HepG2 (cell line): Measurements from ENCODE around the gene KIF22. TPM values are rescaled to one million over a fixed set of nuclear protein-coding genes. Genes with fewer than 3 reads are reported as not detected.

Experiments used
- CBX5 ChIP-seq: sonication (generic); formaldehyde crosslinking; IDR thresholded peaks from 2 replicates; pipeline ENCODE4 v1.4.0; 2020; ENCODE audit warnings: missing genetic modification reagents, borderline replicate concordance
- FOXC1 ChIP-seq: sonication (generic); formaldehyde crosslinking; IDR thresholded peaks from 2 replicates; pipeline ENCODE4 v1.8.0; 2022; ENCODE audit warnings: mild to moderate bottlenecking, missing genetic modification reagents, borderline replicate concordance
- FOXK1 ChIP-seq: sonication (generic); formaldehyde crosslinking; IDR thresholded peaks from 2 replicates; pipeline ENCODE4 v1.4.0; 2020; ENCODE audit warnings: low read depth, missing genetic modification reagents, borderline replicate concordance
- GATAD2A ChIP-seq: IDR thresholded peaks from 2 replicates; pipeline ENCODE4 v1.6.1; 2016
- HNRNPK ChIP-seq: fragments of 200-400 bp; formaldehyde crosslinking; IDR thresholded peaks from 2 replicates; pipeline ENCODE4 v1.6.1; 2018; ENCODE audit warnings: low read length, low read depth, moderate library complexity, mild to moderate bottlenecking; ENCODE audit not compliant: poor library complexity, severe bottlenecking
- JUND ChIP-seq: sonication (generic); formaldehyde crosslinking; IDR thresholded peaks from 2 replicates; pipeline ENCODE4 v1.8.0; 2022; ENCODE audit warnings: mild to moderate bottlenecking, missing genetic modification reagents
- KLF11 ChIP-seq: IDR thresholded peaks from 2 replicates; pipeline ENCODE4 v1.6.1; 2016; ENCODE audit warnings: missing compliant biosample characterization
- LCORL ChIP-seq, 2 experiments: fragments of 450-650 bp in 1 of 2; sonication (generic) in 1 of 2; formaldehyde crosslinking in 1 of 2; IDR thresholded peaks; 2 replicates each; pipeline versions ENCODE4 v1.5.0 to v1.6.1; 2017 to 2020; ENCODE audit warnings: antibody characterized with exemption in 1 of 2, missing genetic modification reagents in 1 of 2
- NCOA5 ChIP-seq: sonication (generic); formaldehyde crosslinking; IDR thresholded peaks from 2 replicates; pipeline ENCODE4 v1.4.0; 2020; ENCODE audit warnings: missing genetic modification reagents
- NFE2L1 ChIP-seq: sonication (generic); formaldehyde crosslinking; IDR thresholded peaks from 2 replicates; pipeline ENCODE4 v1.4.0; 2020; ENCODE audit warnings: missing genetic modification reagents, mild to moderate bottlenecking, borderline replicate concordance
- NR2F1 ChIP-seq, 2 experiments: fragments of 450-650 bp in 1 of 2; formaldehyde crosslinking in 1 of 2; IDR thresholded peaks; 2 replicates each; pipeline versions ENCODE4 v1.5.0 to v1.6.1; 2016 to 2020; ENCODE audit warnings: mild to moderate bottlenecking in 1 of 2, missing compliant biosample characterization in 1 of 2, missing genetic modification reagents in 1 of 2, moderate library complexity in 1 of 2
- SAP130 ChIP-seq: IDR thresholded peaks from 2 replicates; pipeline ENCODE4 v1.6.1; 2016; ENCODE audit warnings: low read depth
- SMYD3 ChIP-seq: sonication (generic); formaldehyde crosslinking; IDR thresholded peaks from 2 replicates; pipeline ENCODE4 v1.8.1; 2023; ENCODE audit warnings: mild to moderate bottlenecking, missing genetic modification reagents
- SNAI1 ChIP-seq: sonication (generic); formaldehyde crosslinking; IDR thresholded peaks from 2 replicates; pipeline ENCODE4 v1.5.0; 2020; ENCODE audit warnings: mild to moderate bottlenecking, missing genetic modification reagents, borderline replicate concordance
- SRY ChIP-seq: sonication (generic); formaldehyde crosslinking; IDR thresholded peaks from 2 replicates; pipeline ENCODE4 v1.8.0; 2022; ENCODE audit warnings: mild to moderate bottlenecking, missing genetic modification reagents
- TRIM24 ChIP-seq: sonication (generic); formaldehyde crosslinking; IDR thresholded peaks from 2 replicates; pipeline ENCODE4 v1.8.0; 2022; ENCODE audit warnings: mild to moderate bottlenecking, missing genetic modification reagents
- ZBTB38 ChIP-seq: sonication (generic); formaldehyde crosslinking; IDR thresholded peaks from 2 replicates; pipeline ENCODE4 v1.5.1; 2020; ENCODE audit warnings: mild to moderate bottlenecking, missing genetic modification reagents
- ZBTB42 ChIP-seq: sonication (generic); formaldehyde crosslinking; IDR thresholded peaks from 2 replicates; pipeline ENCODE4 v1.5.0; 2020; ENCODE audit warnings: mild to moderate bottlenecking, missing genetic modification reagents
- ZFP41 ChIP-seq: sonication (generic); formaldehyde crosslinking; IDR thresholded peaks from 2 replicates; pipeline ENCODE4 v1.4.0; 2020; ENCODE audit warnings: mild to moderate bottlenecking, missing genetic modification reagents, borderline replicate concordance
- ZFP82 ChIP-seq: sonication (generic); formaldehyde crosslinking; IDR thresholded peaks from 2 replicates; pipeline ENCODE4 v1.5.1; 2020; ENCODE audit warnings: mild to moderate bottlenecking, missing genetic modification reagents, borderline replicate concordance
- ZNF253 ChIP-seq: sonication (generic); formaldehyde crosslinking; IDR thresholded peaks from 2 replicates; pipeline ENCODE4 v1.8.0; 2022; ENCODE audit warnings: mild to moderate bottlenecking, missing genetic modification reagents, borderline replicate concordance
- ZNF441 ChIP-seq: sonication (generic); formaldehyde crosslinking; IDR thresholded peaks from 2 replicates; pipeline ENCODE4 v1.7.0; 2021; ENCODE audit warnings: missing genetic modification reagents, borderline replicate concordance
- ZNF484 ChIP-seq: sonication (generic); formaldehyde crosslinking; IDR thresholded peaks from 2 replicates; pipeline ENCODE4 v1.5.1; 2020; ENCODE audit warnings: mild to moderate bottlenecking, low read depth, missing genetic modification reagents, borderline replicate concordance
- ZNF720 ChIP-seq: sonication (generic); formaldehyde crosslinking; IDR thresholded peaks from 2 replicates; pipeline ENCODE4 v1.4.0; 2020; ENCODE audit warnings: missing genetic modification reagents
- ZNF773 ChIP-seq: sonication (generic); formaldehyde crosslinking; IDR thresholded peaks from 2 replicates; pipeline ENCODE4 v1.4.0; 2020; ENCODE audit warnings: missing genetic modification reagents, borderline replicate concordance
- ZSCAN29 ChIP-seq: sonication (generic); formaldehyde crosslinking; conservative IDR thresholded peaks from 2 replicates; pipeline ENCODE4 v1.4.0; 2020; ENCODE audit warnings: mild to moderate bottlenecking, missing genetic modification reagents
- polyA plus RNA-seq, 8 experiments: library from polyadenylated mRNA; depleted of rRNA in 3 of 8; stranded (reverse) in 7 of 8; unstranded in 1 of 8; fragments of >200 nt; fragmentation: Illumina TruSeq in 4 of 8; extraction: Trizol in 4 of 8; gene quantifications; 2 replicates each; pipeline versions ENCODE4 v1.2.1 to v1.2.3, GENCODE V29; 2011 to 2016; ENCODE audit warnings: low read depth in 4 of 8, missing spikeins in 1 of 8, mixed read lengths in 1 of 8; ENCODE audit not compliant: insufficient read depth in 1 of 8
- total RNA-seq, 5 experiments: library from RNA; depleted of rRNA; stranded (reverse); fragments of >200 nt; fragmentation: Illumina TruSeq; extraction: Trizol; gene quantifications; 2 replicates each; pipeline ENCODE4 v1.2.3, GENCODE V29; 2016; ENCODE audit warnings: low read depth in 1 of 5
- TF ChIP-seq, protein P1 (sequence below): sonication (generic); formaldehyde crosslinking; IDR thresholded peaks from 2 replicates; pipeline ENCODE4 v1.4.0; 2020; ENCODE audit warnings: missing genetic modification reagents
- TF ChIP-seq, protein P2 (sequence below): IDR thresholded peaks from 2 replicates; pipeline ENCODE4 v1.6.1; 2016

The KIF22 gene
- total and polyA plus RNA-seq, 2 of the 13 experiments (the other 11 are each of a cell fraction or from before 2014, with no cell fraction given) = 95.8 to 118 TPM

DNA sequence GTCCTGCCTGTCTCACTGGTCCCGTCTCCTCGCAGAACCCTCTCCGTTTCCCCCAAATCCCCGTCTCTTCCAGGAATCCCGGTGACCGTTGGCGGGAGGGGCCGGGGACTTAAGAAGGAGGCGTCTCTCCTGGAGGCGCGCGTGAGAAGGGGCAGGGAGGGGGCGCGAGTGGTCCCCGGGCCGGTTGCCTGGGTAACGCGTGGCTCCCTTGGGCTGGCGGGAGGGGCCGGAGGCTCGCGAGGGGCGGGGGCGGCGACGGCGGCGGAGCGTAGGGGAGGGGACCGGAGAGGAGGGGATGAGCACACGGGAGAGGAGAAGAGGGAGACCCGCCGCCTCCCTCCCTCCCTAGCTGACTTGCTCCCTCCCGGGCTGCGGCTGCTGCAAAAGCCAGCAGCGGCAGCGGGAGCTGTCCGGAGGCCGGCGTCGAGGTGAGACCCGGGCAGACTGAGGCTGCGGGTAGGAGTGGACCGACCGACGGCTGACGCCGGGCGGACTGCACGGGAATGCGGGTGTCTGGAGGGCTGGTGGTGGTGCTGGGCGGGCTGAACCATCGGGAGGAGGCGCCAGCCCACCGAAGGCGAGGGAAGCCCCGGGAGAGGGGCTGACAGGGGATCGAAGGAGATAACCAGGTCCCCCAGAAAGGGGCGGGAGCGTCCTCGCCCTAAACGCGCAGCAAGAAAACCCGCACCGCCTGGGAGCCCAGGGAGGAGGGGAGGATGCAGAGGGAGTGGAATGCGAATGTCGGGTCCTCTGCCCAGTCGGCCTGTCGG is 21.5 kb downstream of the KIF22 start, which contains the start of gene PRRT2 (continued):
- TF ChIP-seq, protein P1, sequence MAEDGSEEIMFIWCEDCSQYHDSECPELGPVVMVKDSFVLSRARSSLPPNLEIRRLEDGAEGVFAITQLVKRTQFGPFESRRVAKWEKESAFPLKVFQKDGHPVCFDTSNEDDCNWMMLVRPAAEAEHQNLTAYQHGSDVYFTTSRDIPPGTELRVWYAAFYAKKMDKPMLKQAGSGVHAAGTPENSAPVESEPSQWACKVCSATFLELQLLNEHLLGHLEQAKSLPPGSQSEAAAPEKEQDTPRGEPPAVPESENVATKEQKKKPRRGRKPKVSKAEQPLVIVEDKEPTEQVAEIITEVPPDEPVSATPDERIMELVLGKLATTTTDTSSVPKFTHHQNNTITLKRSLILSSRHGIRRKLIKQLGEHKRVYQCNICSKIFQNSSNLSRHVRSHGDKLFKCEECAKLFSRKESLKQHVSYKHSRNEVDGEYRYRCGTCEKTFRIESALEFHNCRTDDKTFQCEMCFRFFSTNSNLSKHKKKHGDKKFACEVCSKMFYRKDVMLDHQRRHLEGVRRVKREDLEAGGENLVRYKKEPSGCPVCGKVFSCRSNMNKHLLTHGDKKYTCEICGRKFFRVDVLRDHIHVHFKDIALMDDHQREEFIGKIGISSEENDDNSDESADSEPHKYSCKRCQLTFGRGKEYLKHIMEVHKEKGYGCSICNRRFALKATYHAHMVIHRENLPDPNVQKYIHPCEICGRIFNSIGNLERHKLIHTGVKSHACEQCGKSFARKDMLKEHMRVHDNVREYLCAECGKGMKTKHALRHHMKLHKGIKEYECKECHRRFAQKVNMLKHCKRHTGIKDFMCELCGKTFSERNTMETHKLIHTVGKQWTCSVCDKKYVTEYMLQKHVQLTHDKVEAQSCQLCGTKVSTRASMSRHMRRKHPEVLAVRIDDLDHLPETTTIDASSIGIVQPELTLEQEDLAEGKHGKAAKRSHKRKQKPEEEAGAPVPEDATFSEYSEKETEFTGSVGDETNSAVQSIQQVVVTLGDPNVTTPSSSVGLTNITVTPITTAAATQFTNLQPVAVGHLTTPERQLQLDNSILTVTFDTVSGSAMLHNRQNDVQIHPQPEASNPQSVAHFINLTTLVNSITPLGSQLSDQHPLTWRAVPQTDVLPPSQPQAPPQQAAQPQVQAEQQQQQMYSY (CRISPR knock-in tag) = no peak
- no peak for TF ChIP-seq SMYD3 (CRISPR knock-in tag)
- no peak for TF ChIP-seq ZNF773
- TF ChIP-seq KLF11 (CRISPR knock-in tag) = no peak
- TF ChIP-seq SNAI1 (CRISPR knock-in tag) = no peak
- TF ChIP-seq ZNF441 (CRISPR knock-in tag) = 0 out of 2 replicates have a peak, but pooled peaks have one; percentile 55
- no peak for TF ChIP-seq TRIM24
- no peak for TF ChIP-seq FOXK1
- TF ChIP-seq CBX5 (CRISPR knock-in tag) = no peak
- no peak for TF ChIP-seq FOXC1 (CRISPR knock-in tag)
- TF ChIP-seq JUND (CRISPR knock-in tag) = no peak
- no peak for TF ChIP-seq ZNF484 (CRISPR knock-in tag)
- 0 out of 2 replicates have a peak, but pooled peaks have one; percentile 50 for TF ChIP-seq ZFP41 (CRISPR knock-in tag)
- no peak; the same call in 1 of the 2 replicates for TF ChIP-seq ZBTB42
- TF ChIP-seq SAP130 = peak; percentile 54; the same call in 1 of the 2 replicates
- TF ChIP-seq HNRNPK = peak; percentile 35
- no peak for TF ChIP-seq SRY (CRISPR knock-in tag)
- no peak for TF ChIP-seq ZSCAN29 (CRISPR knock-in tag)
- no peak for TF ChIP-seq ZNF720 (CRISPR knock-in tag)
- no peak for TF ChIP-seq NFE2L1 (CRISPR knock-in tag)
- TF ChIP-seq NCOA5 (CRISPR knock-in tag) = no peak
- TF ChIP-seq GATAD2A (CRISPR knock-in tag) = no peak
- TF ChIP-seq ZBTB38 (CRISPR knock-in tag) = no peak
- TF ChIP-seq, protein P2, sequence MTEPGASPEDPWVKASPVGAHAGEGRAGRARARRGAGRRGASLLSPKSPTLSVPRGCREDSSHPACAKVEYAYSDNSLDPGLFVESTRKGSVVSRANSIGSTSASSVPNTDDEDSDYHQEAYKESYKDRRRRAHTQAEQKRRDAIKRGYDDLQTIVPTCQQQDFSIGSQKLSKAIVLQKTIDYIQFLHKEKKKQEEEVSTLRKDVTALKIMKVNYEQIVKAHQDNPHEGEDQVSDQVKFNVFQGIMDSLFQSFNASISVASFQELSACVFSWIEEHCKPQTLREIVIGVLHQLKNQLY (CRISPR knock-in tag) = no peak
- 0 out of 2 replicates have a peak, but pooled peaks have one; percentile 48 for TF ChIP-seq ZFP82 (CRISPR knock-in tag)
- no peak for TF ChIP-seq ZNF253
- no peak for TF ChIP-seq NR2F1 (CRISPR knock-in tag; IDR thresholded peaks at IDR 0.05)
- no peak for TF ChIP-seq LCORL (IDR thresholded peaks at IDR 0.05)
- 0 out of 2 replicates have a peak, but pooled peaks have one; percentile 24 for TF ChIP-seq LCORL (CRISPR knock-in tag; IDR thresholded peaks at IDR 0.05)
